Loucy (cell line): Measurements from ENCODE around the gene LHCGR.

Experiments used
- EZH2phosphoT487 ChIP-seq: fragments of 200-600 bp; IDR thresholded peaks from 2 replicates; pipeline ENCODE4 v1.6.1; 2018; ENCODE audit warnings: antibody characterized with exemption, mild to moderate bottlenecking, moderate library complexity, borderline replicate concordance
- TF ChIP-seq, protein P1 (sequence below): fragments of 200-600 bp; sonication (generic); conservative IDR thresholded peaks from 2 replicates; pipeline ENCODE4 v1.5.1; 2014; ENCODE audit warnings: mild to moderate bottlenecking, antibody characterized with exemption, low read length

DNA sequence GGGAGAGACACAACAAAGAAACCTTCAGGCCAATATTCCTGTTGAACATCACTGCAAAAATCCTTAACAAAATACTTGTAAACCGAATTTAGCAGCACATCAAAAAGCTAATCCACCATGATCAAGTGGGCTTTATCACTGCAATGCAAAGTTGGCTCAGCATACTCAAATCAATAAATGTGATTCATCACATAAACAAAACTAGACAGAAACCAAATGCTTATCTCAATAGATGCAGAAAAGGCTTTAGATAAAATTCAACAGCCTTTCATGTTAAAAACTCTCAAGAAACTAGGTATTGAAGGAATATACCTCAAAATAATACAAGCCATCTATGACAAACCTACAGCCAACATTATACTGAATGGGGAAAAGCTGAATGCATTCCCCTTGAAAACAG, 117.3 kb downstream of the LHCGR start:
- TF ChIP-seq, protein P1, sequence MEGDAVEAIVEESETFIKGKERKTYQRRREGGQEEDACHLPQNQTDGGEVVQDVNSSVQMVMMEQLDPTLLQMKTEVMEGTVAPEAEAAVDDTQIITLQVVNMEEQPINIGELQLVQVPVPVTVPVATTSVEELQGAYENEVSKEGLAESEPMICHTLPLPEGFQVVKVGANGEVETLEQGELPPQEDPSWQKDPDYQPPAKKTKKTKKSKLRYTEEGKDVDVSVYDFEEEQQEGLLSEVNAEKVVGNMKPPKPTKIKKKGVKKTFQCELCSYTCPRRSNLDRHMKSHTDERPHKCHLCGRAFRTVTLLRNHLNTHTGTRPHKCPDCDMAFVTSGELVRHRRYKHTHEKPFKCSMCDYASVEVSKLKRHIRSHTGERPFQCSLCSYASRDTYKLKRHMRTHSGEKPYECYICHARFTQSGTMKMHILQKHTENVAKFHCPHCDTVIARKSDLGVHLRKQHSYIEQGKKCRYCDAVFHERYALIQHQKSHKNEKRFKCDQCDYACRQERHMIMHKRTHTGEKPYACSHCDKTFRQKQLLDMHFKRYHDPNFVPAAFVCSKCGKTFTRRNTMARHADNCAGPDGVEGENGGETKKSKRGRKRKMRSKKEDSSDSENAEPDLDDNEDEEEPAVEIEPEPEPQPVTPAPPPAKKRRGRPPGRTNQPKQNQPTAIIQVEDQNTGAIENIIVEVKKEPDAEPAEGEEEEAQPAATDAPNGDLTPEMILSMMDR: no peak
- TF ChIP-seq EZH2phosphoT487: no peak
